Nephron progenitor cell (in vitro differentiated cells): ENCODE results near the gene UBR2.

Source experiments
- DNase-seq: peaks from one replicate; pipeline ENCODE4 v3.0.0; 2021
- H3K27ac Mint-ChIP-seq: 2 replicates; pipeline ENCODE4 v1.8.0; 2021; ENCODE audit warnings: mild to moderate bottlenecking, moderate library complexity, mixed read lengths
- H3K27me3 Mint-ChIP-seq: 2 replicates; pipeline ENCODE4 v1.8.0; 2021; ENCODE audit warnings: mild to moderate bottlenecking, low read depth, mixed read lengths; ENCODE audit not compliant: poor library complexity
- H3K36me3 Mint-ChIP-seq: 2 replicates; pipeline ENCODE4 v1.8.0; 2021; ENCODE audit warnings: low read depth, mixed read lengths
- H3K4me1 Mint-ChIP-seq: 2 replicates; pipeline ENCODE4 v1.8.0; 2021; ENCODE audit warnings: mixed read lengths
- H3K4me3 Mint-ChIP-seq: 2 replicates; pipeline ENCODE4 v1.8.0; 2021; ENCODE audit warnings: mild to moderate bottlenecking, moderate library complexity, mixed read lengths
- H3K9me3 Mint-ChIP-seq: 2 replicates; pipeline ENCODE4 v1.8.0; 2021; ENCODE audit warnings: mild to moderate bottlenecking, moderate library complexity, mixed read lengths
- CTCF ChIP-seq: fragments of 200-600 bp; sonication (generic); IDR thresholded peaks from 2 replicates; pipeline ENCODE4 v1.5.0; 2021; ENCODE audit warnings: antibody characterized with exemption

Gene UBR2

GRCh38 chr6:42720739-42721138 lies 156.9 kb downstream of the UBR2 start:
- TF ChIP-seq CTCF: no peak
- DNase-seq: no peak
- peaks cover 50% of the 10 kb centered on the region for H3K27me3 Mint-ChIP-seq
- no peaks in the 10 kb centered on the region for H3K36me3 Mint-ChIP-seq
- no peaks in the 10 kb centered on the region for H3K4me1 Mint-ChIP-seq
- H3K9me3 Mint-ChIP-seq: no peaks in the 10 kb centered on the region
- H3K27ac Mint-ChIP-seq: no peak overlapping the region
- no peak overlapping the region for H3K4me3 Mint-ChIP-seq

GRCh38 chr6:42722497-42722896 lies 158.7 kb downstream of the UBR2 start, which contains the start of gene PRPH2:
PRPH2 (minus strand) TSS chr6:42722597; CDS start chr6:42722334, 263 bp downstream.
- Mint-ChIP-seq H3K27ac (no peak within 1 kb of the TSS), H3K9me3 (no peaks in the 10 kb centered on the region), H3K36me3 (no peaks in the 10 kb centered on the region), H3K4me1 (peaks cover 7% of the 10 kb centered on the region), H3K4me3 (no peak within 1 kb of the TSS), H3K27me3 (peaks cover 50% of the 10 kb centered on the region)
- DNase-seq: no peak
- TF ChIP-seq CTCF: no peak

GRCh38 chr6:42724825-42725224 lies 161.0 kb downstream of the UBR2 start:
- no peak for DNase-seq
- Mint-ChIP-seq H3K9me3 (no peaks in the 10 kb centered on the region), H3K27me3 (peaks cover 48% of the 10 kb centered on the region), H3K27ac (no peak overlapping the region), H3K36me3 (no peaks in the 10 kb centered on the region), H3K4me1 (peaks cover 7% of the 10 kb centered on the region), H3K4me3 (no peak overlapping the region)
- TF ChIP-seq CTCF: no peak

- no peak for TF ChIP-seq CTCF
- Mint-ChIP-seq H3K27ac (no peak overlapping the region), H3K4me3 (no peak overlapping the region), H3K9me3 (peaks cover 2% of the 10 kb centered on the region), H3K27me3 (peaks cover 37% of the 10 kb centered on the region), H3K4me1 (peaks cover 7% of the 10 kb centered on the region), H3K36me3 (no peaks in the 10 kb centered on the region)
- DNase-seq: no peak
Observed at GRCh38 chr6:42726026-42726425, 162.2 kb downstream of the UBR2 start.

- no peak overlapping the region for H3K4me3 Mint-ChIP-seq
- peaks cover 32% of the 10 kb centered on the region for H3K27me3 Mint-ChIP-seq
Observed at GRCh38 chr6:42726485-42727086, 162.8 kb downstream of the UBR2 start.

More at GRCh38 chr6:42726485-42727086, 162.8 kb downstream of the UBR2 start:
- Mint-ChIP-seq H3K27ac (no peak overlapping the region), H3K9me3 (peaks cover 3% of the 10 kb centered on the region), H3K4me1 (peaks cover 7% of the 10 kb centered on the region), H3K36me3 (no peaks in the 10 kb centered on the region)
- TF ChIP-seq CTCF: peak; percentile 93
- peak; percentile 56 for DNase-seq
